HTR-8/SVneo (cell line): ENCODE measurements around the gene DLGAP1.
A peak's percentile ranks its signal among the peaks of the same experiment; 100 is the strongest.
"Not testable (repeated sequence)": the region's sequence is repeated elsewhere in the genome, so short reads cannot be mapped to it uniquely, and the experiment has no call there.

Experiments used
- DNase-seq: peaks from one replicate; pipeline ENCODE4 v3.0.0; 2011; ENCODE audit warnings: low spot score, mixed read lengths; ENCODE audit not compliant: insufficient read length
- FAIRE-seq: peaks from 2 replicates; lab custom pipeline; 2011; peaks lifted over from hg19 to GRCh38; lab: Jason Lieb, UNC

DLGAP1 gene

GRCh38 chr18:3658529-3658928, 796.6 kb downstream of the DLGAP1 start:
- no peak for FAIRE-seq
- DNase-seq = no peak

GRCh38 chr18:3655254-3656050, 799.7 kb downstream of the DLGAP1 start:
- no peak for DNase-seq

GRCh38 chr18:3654442-3655253, 800.5 kb downstream of the DLGAP1 start:
- DNase-seq (no peak), FAIRE-seq (no peak)

More at GRCh38 chr18:3655254-3656050, 799.7 kb downstream of the DLGAP1 start:
- FAIRE-seq = no peak

DNA sequence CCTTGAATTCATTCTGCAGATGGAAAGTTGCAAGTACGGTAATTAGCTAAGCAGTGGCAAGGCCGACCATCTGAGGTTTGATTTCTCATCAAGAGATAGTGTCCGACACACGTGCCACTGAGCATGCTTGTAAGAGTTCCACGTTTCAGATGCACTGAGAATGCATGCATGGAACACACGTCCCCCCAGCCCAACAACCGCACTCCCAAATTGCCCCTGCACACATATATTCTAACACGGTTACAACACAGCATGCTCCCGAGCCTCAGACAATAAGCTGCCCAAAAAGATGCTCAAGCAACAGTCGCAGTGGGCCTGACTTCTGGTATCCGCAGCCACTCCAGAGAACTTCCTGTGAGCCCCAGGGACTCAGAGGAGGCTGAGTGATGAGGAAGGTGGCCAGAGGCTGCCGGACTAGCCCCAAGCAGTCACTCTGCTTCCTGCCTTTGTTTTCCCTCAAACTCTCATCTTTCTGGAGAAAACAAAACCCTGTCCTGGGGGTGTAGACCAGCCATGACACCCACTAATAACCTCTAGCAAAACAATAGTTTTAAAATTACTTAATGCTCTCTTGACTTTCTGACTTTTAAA, 801.2 kb downstream of the DLGAP1 start:
- DNase-seq (no peak), FAIRE-seq (no peak)

- DNase-seq (no peak), FAIRE-seq (no peak)
Observed at GRCh38 chr18:3653263-3653850, 801.8 kb downstream of the DLGAP1 start.

- DNase-seq = peak; percentile 86
- FAIRE-seq = peak; percentile 62
Observed at GRCh38 chr18:3652380-3653262, 802.5 kb downstream of the DLGAP1 start.

GRCh38 chr18:3651266-3651665, 803.8 kb downstream of the DLGAP1 start:
- FAIRE-seq (no peak), DNase-seq (no peak)

- not testable (repeated sequence) for DNase-seq, FAIRE-seq
Observed at GRCh38 chr18:3650521-3651042, 804.5 kb downstream of the DLGAP1 start.

GRCh38 chr18:3649633-3650426, 805.3 kb downstream of the DLGAP1 start:
- DNase-seq (no peak), FAIRE-seq (no peak)

DNA sequence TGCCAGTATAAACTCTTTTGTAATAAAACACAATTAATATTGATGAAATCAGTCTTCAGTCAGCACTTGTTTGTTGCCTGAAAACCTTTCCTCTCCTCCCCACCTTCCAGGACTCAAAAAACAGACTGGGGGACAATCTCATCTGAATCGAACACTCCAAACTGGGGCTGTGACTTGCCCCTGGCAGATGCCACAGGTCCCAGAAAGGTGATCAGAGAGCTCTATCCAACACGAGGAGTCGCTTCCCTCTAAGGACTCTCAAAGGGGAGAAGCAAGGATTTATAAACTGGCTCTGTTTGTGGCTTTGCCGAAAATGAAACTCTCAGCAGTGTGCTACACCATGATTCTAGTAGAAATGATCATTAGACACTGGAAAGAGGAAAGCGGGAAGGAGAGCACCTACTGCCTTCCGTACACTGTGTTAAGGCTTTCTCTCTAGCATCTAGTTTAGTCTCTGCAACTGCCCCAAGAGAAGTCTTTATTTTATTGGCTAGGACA, 805.9 kb downstream of the DLGAP1 start:
- DNase-seq (no peak), FAIRE-seq (no peak)

- no peak for DNase-seq
- FAIRE-seq = no peak
Observed at GRCh38 chr18:3648641-3649040, 806.5 kb downstream of the DLGAP1 start.

DNA sequence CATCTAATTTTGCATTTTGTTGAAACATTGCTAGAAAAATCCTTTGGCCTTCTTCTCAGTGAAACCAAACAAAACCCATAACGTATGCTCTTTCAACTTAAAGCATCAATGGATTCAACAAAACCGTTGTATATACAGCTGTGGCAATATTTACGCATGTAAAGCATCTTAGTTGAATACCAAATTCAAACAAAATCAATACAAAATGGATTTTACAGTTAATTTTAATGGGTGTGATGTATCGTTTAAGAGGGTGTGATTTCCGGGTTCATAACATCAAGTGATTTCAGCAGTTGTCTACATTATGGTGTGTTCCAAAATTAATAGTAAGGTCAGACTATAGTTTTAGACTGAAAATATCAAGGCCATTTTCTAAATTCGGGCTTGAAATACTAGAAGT, 806.9 kb downstream of the DLGAP1 start:
- FAIRE-seq = no peak
- DNase-seq = no peak

DNA sequence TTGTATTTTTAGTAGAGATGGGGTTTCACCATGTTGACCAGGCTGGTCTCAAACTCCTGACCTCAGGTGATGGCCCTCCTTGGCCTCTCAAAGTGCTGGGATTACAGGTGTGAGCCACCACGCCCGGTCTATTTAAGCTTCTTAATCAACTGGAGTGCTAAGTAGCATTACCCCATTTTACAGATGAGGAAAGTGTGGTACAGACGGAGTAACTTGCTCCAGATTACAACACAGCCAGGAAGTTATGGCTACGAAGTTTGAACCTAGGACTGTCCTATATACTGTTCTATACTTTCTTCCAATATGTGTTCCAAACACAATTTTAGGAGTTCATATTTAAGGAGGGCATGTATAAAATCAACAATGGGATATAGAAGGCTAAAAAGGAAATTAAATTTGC, 807.5 kb downstream of the DLGAP1 start:
- FAIRE-seq (no peak), DNase-seq (no peak)

GRCh38 chr18:3645384-3646156, 809.5 kb downstream of the DLGAP1 start:
- FAIRE-seq (no peak), DNase-seq (no peak)

- no peak for DNase-seq
- no peak for FAIRE-seq
Observed at GRCh38 chr18:3634250-3634939, 820.7 kb downstream of the DLGAP1 start.

- no peak for FAIRE-seq
- no peak for DNase-seq
Observed at GRCh38 chr18:3631887-3632286, 823.2 kb downstream of the DLGAP1 start.

GRCh38 chr18:3626929-3627458, 828.1 kb downstream of the DLGAP1 start:
- DNase-seq (no peak), FAIRE-seq (no peak)
